Prostate gland (tissue), 2 donors: ENCODE results near the gene TLX2. TPM values are rescaled to one million over a fixed set of nuclear protein-coding genes. Genes with fewer than 3 reads are reported as not detected.

Source experiments
- DNase-seq: peaks from one replicate; pipeline ENCODE4 v3.0.0-alpha.2; 2019; ENCODE audit warnings: low spot score
- H3K27ac ChIP-seq, 2 donors: fragments of 200-600 bp; sonication (generic); 2 replicates each; pipeline ENCODE4 v1.5.1; 2017 to 2019
- H3K27me3 ChIP-seq: fragments of 200-600 bp; sonication (generic); replicated peaks from 2 replicates; pipeline ENCODE4 v1.5.1; 2019; ENCODE audit not compliant: insufficient read depth
- H3K36me3 ChIP-seq, 2 donors: fragments of 200-600 bp; sonication (generic); 1 replicate in 1 of 2; 2 replicates in 1 of 2; pipeline versions ENCODE4 v1.5.1 to v1.8.1; 2017 to 2019
- H3K4me1 ChIP-seq: fragments of 200-600 bp; sonication (generic); replicated peaks from 2 replicates; pipeline ENCODE4 v1.5.1; 2019
- H3K4me3 ChIP-seq, 2 donors: fragments of 200-600 bp; sonication (generic); 2 replicates each; pipeline ENCODE4 v1.5.1; 2017 to 2019
- H3K9me3 ChIP-seq: fragments of 200-600 bp; sonication (generic); 2 replicates; pipeline ENCODE4 v1.5.1; 2017
- CTCF ChIP-seq, 4 experiments: fragments of 200-600 bp in 2 of 4; fragments of 450-650 bp in 2 of 4; sonication (generic) in 2 of 4; IDR thresholded peaks; 1 replicate in 3 of 4; 2 replicates in 1 of 4; pipeline ENCODE4 v1.5.1; 2016 to 2019; ENCODE audit warnings: antibody characterized with exemption in 4 of 4, mild to moderate bottlenecking in 2 of 4, moderate library complexity in 2 of 4
- POLR2A ChIP-seq: fragments of 450-650 bp; IDR thresholded peaks from one replicate; pipeline ENCODE4 v1.6.1; 2016; ENCODE audit warnings: antibody characterized with exemption, mild to moderate bottlenecking
- POLR2AphosphoS5 ChIP-seq: sonication (generic); formaldehyde crosslinking; IDR thresholded peaks from one replicate; pipeline ENCODE4 v1.6.1; 2017; ENCODE audit warnings: antibody characterized with exemption
- WGBS: methylation state at CpG from one replicate; pipeline ENCODE4 v1.1.5; 2018; 5-methylcytosine and 5-hydroxymethylcytosine counted together
- intact Hi-C: fragments of 100-400 bp; cut with DNase I; formaldehyde crosslinking; loops from one replicate; pipeline ENCODE4 v1.14.2; 2022
- total RNA-seq, 2 donors: library from RNA; depleted of rRNA; stranded (reverse); fragments of >200 nt; gene quantifications; one replicate each; pipeline ENCODE4 v1.1.0, GENCODE V29; 2016

The TLX2 gene
- total RNA-seq, 2 donors from 2014 or later = 0.97 TPM; not detected in 1

GRCh38 chr2:74491648-74492544 is 22.4 kb upstream of the TLX2 start:
- no peaks in the 10 kb centered on the region for H3K27me3 ChIP-seq
- H3K4me1 ChIP-seq = no peaks in the 10 kb centered on the region
- H3K9me3 ChIP-seq = no peaks in the 10 kb centered on the region
- H3K27ac ChIP-seq = no peak overlapping the region
- no peak for DNase-seq
- peaks cover 17 to 24% of the 10 kb centered on the region in 2 donors for H3K36me3 ChIP-seq
- TF ChIP-seq POLR2A (no peak), POLR2AphosphoS5 (no peak), CTCF (IDR thresholded peaks at IDR 0.05) (no peak)
- no peak overlapping the region for H3K4me3 ChIP-seq
- intact Hi-C loops = no loop called here
- 92% methylated on average over 12 of the region's 12 CpGs for WGBS

GRCh38 chr2:74493546-74493945 is 20.7 kb upstream of the TLX2 start:
- intact Hi-C loops = no loop called here
- Histone ChIP-seq H3K4me3 (no peak overlapping the region), H3K36me3 (peaks cover 17 to 24% of the 10 kb centered on the region in 2 donors), H3K4me1 (no peaks in the 10 kb centered on the region), H3K27ac (no peak overlapping the region), H3K9me3 (no peaks in the 10 kb centered on the region), H3K27me3 (peaks cover 5% of the 10 kb centered on the region)
- no peak for DNase-seq
- TF ChIP-seq POLR2A (no peak), CTCF (IDR thresholded peaks at IDR 0.05) (no peak), POLR2AphosphoS5 (no peak)
- 92% methylated on average over 3 of the region's 3 CpGs for WGBS

- DNase-seq = no peak
- peaks cover 17 to 24% of the 10 kb centered on the region in 2 donors for H3K36me3 ChIP-seq
- peaks cover 16% of the 10 kb centered on the region for H3K27me3 ChIP-seq
- H3K27ac ChIP-seq = no peak overlapping the region
- intact Hi-C loops = no loop called here
- no peaks in the 10 kb centered on the region for H3K4me1 ChIP-seq
- 100% methylated on average over 1 of the region's 1 CpG for WGBS
- TF ChIP-seq CTCF (IDR thresholded peaks at IDR 0.05) (no peak), POLR2A (no peak), POLR2AphosphoS5 (no peak)
- H3K4me3 ChIP-seq = no peak overlapping the region
- H3K9me3 ChIP-seq = no peaks in the 10 kb centered on the region
Observed at GRCh38 chr2:74495440-74495839, 18.8 kb upstream of the TLX2 start.

GRCh38 chr2:74496997-74497776 is 17.1 kb upstream of the TLX2 start:
- no peak overlapping the region for H3K27ac ChIP-seq
- intact Hi-C loops = no loop called here
- no peak for TF ChIP-seq POLR2AphosphoS5
- no peak for TF ChIP-seq POLR2A
- no peak for TF ChIP-seq CTCF (IDR thresholded peaks at IDR 0.05)

More at GRCh38 chr2:74496997-74497776, 17.1 kb upstream of the TLX2 start:
- Histone ChIP-seq H3K27me3 (peaks cover 16% of the 10 kb centered on the region), H3K9me3 (no peaks in the 10 kb centered on the region), H3K36me3 (peaks cover 8 to 9% of the 10 kb centered on the region in 2 donors), H3K4me1 (no peaks in the 10 kb centered on the region), H3K4me3 (no peak overlapping the region)
- WGBS = 58% methylated on average over 19 of the region's 19 CpGs
- DNase-seq = no peak
